CD14-positive monocyte (primary cell): ENCODE measurements around the gene PLD3. TPM values are rescaled to one million over a fixed set of nuclear protein-coding genes. Genes with fewer than 3 reads are reported as not detected.

Experiments
- DNase-seq, 3 donors: peaks; one replicate each; pipeline ENCODE4 v3.0.0-alpha.2; 2011 to 2022
- H2AFZ ChIP-seq: 2 replicates; pipeline ENCODE4 v1.6.0; 2012; ENCODE audit warnings: mild to moderate bottlenecking, low read depth, low read length, inconsistent platforms; ENCODE audit not compliant: insufficient read depth, poor library complexity, severe bottlenecking
- H3K27ac ChIP-seq, 2 donors: 1 replicate in 1 of 2; 2 replicates in 1 of 2; pipeline ENCODE4 v1.5.1; 2012 to 2013; ENCODE audit warnings: low read length in 2 of 2, control low read depth in 1 of 2, inconsistent platforms in 1 of 2, low read depth in 1 of 2, mild to moderate bottlenecking in 1 of 2
- H3K27me3 ChIP-seq, 2 donors: one replicate each; pipeline versions ENCODE4 v1.6.0 to v1.6.1; 2011 to 2013; ENCODE audit warnings: low read length in 2 of 2; ENCODE audit not compliant: control insufficient read depth in 2 of 2, insufficient read depth in 2 of 2
- H3K36me3 ChIP-seq, 2 donors: replicated peaks in 1 of 2; 1 replicate in 1 of 2; 2 replicates in 1 of 2; pipeline versions ENCODE4 v1.5.1 to v1.6.1; 2012 to 2013; ENCODE audit warnings: low read length in 2 of 2, control low read depth in 1 of 2, inconsistent platforms in 1 of 2, mild to moderate bottlenecking in 1 of 2; ENCODE audit not compliant: insufficient read depth in 2 of 2, control insufficient read depth in 1 of 2
- H3K4me1 ChIP-seq, 2 donors: 1 replicate in 1 of 2; 2 replicates in 1 of 2; pipeline versions ENCODE4 v1.5.1 to v1.6.1; 2012 to 2013; ENCODE audit warnings: low read length in 2 of 2, control low read depth in 1 of 2, inconsistent platforms in 1 of 2, mild to moderate bottlenecking in 1 of 2, moderate library complexity in 1 of 2; ENCODE audit not compliant: insufficient read depth in 2 of 2, control insufficient read depth in 1 of 2
- H3K4me2 ChIP-seq: replicated peaks from 2 replicates; pipeline ENCODE3; 2012; ENCODE audit warnings: low read length, moderate library complexity, mild to moderate bottlenecking; ENCODE audit not compliant: poor library complexity, severe bottlenecking; ENCODE audit errors: extremely low read depth
- H3K4me3 ChIP-seq, 3 experiments: fragments of 200-600 bp in 1 of 3; sonication (generic) in 1 of 3; replicated peaks in 1 of 3; 1 replicate in 2 of 3; 2 replicates in 1 of 3; pipeline ENCODE4 v1.5.1; 2011 to 2013; ENCODE audit warnings: low read length in 3 of 3, mild to moderate bottlenecking in 3 of 3, control low read depth in 2 of 3, low read depth in 2 of 3, inconsistent platforms in 1 of 3, moderate library complexity in 1 of 3
- H3K79me2 ChIP-seq: 2 replicates; pipeline ENCODE4 v1.6.0; 2012; ENCODE audit warnings: mild to moderate bottlenecking, control low read depth, inconsistent platforms, low read length, moderate library complexity; ENCODE audit not compliant: insufficient read depth
- H3K9ac ChIP-seq: 2 replicates; pipeline ENCODE4 v1.6.0; 2017; ENCODE audit warnings: low read length, mild to moderate bottlenecking; ENCODE audit not compliant: insufficient read depth, poor library complexity, severe bottlenecking
- H3K9me3 ChIP-seq, 2 donors: replicated peaks in 1 of 2; 1 replicate in 1 of 2; 2 replicates in 1 of 2; pipeline versions ENCODE4 v1.5.1 to v1.6.1; 2012 to 2013; ENCODE audit warnings: low read length in 2 of 2, control low read depth in 1 of 2; ENCODE audit not compliant: control insufficient read depth in 1 of 2, insufficient read depth in 1 of 2
- H4K20me1 ChIP-seq: 2 replicates; pipeline ENCODE4 v1.6.0; 2012; ENCODE audit warnings: mild to moderate bottlenecking, low read length, control low read depth, moderate library complexity; ENCODE audit not compliant: insufficient read depth
- H3K27ac Mint-ChIP-seq, 7 donors: one replicate each; pipeline ENCODE4 v1.8.0; 2020; ENCODE audit warnings: mild to moderate bottlenecking in 7 of 7, mixed read lengths in 7 of 7, moderate library complexity in 6 of 7, inconsistent platforms in 2 of 7
- H3K27me3 Mint-ChIP-seq, 3 donors: one replicate each; pipeline ENCODE4 v1.8.0; 2021 to 2022; ENCODE audit warnings: low read depth in 3 of 3, mild to moderate bottlenecking in 3 of 3, mixed read lengths in 3 of 3, moderate library complexity in 3 of 3, inconsistent platforms in 1 of 3
- H3K36me3 Mint-ChIP-seq, 2 donors: one replicate each; pipeline ENCODE4 v1.8.0; 2020; ENCODE audit warnings: mixed read lengths in 2 of 2, inconsistent platforms in 1 of 2, mild to moderate bottlenecking in 1 of 2
- H3K4me1 Mint-ChIP-seq: one replicate; pipeline ENCODE4 v1.8.0; 2020; ENCODE audit warnings: mild to moderate bottlenecking, mixed read lengths
- H3K4me3 Mint-ChIP-seq, 2 donors: one replicate each; pipeline ENCODE4 v1.8.0; 2020; ENCODE audit warnings: mild to moderate bottlenecking in 2 of 2, mixed read lengths in 2 of 2, moderate library complexity in 1 of 2
- H3K9me3 Mint-ChIP-seq, 7 donors: one replicate each; pipeline ENCODE4 v1.8.0; 2020 to 2022; ENCODE audit warnings: mixed read lengths in 7 of 7, mild to moderate bottlenecking in 6 of 7, moderate library complexity in 6 of 7, inconsistent platforms in 2 of 7
- CTCF ChIP-seq: fragments of 200-600 bp; IDR thresholded peaks from one replicate; pipeline ENCODE4 v1.8.0; 2022; ENCODE audit warnings: antibody characterized with exemption, mild to moderate bottlenecking
- WGBS: methylation state at CpG from one replicate; pipeline ENCODE4 v1.1.5; 2013; ENCODE audit warnings: missing lambda C conversion rate; ENCODE audit not compliant: insufficient coverage; 5-methylcytosine and 5-hydroxymethylcytosine counted together
- intact Hi-C, 2 donors: fragments of 100-400 bp; cut with micrococcal nuclease; formaldehyde crosslinking; loops; one replicate each; pipeline versions ENCODE4 v1.15.0 to v1.15.1; 2023
- polyA plus RNA-seq, 3 donors: library from polyadenylated mRNA; depleted of rRNA in 1 of 3; unstranded in 2 of 3; stranded (reverse) in 1 of 3; fragments of 300-500 nt in 2 of 3; fragments of >200 nt in 1 of 3; fragmentation: Illumina TruSeq in 2 of 3; gene quantifications; 1 replicate in 2 of 3; 2 replicates in 1 of 3; pipeline ENCODE4 v1.2.3, GENCODE V29; 2012 to 2021

PLD3 gene
- polyA plus RNA-seq, 3 donors: 168 to 334 (median 170) TPM

GRCh38 chr19:40363069-40363468 is 14.6 kb downstream of the PLD3 start:
- H3K36me3 Mint-ChIP-seq: peaks cover 12 to 24% of the 10 kb centered on the region in 2 donors
- peak; percentile 35 to 50 (median 45) for DNase-seq
- intact Hi-C loops: loop anchor here (5.0 to 10.0 kb wide), 2 partner anchors 79 to 102 kb away; partner anchors contain the start of genes BLVRB (in 1 of the 2), SERTAD3 (in 1 of the 2) and SPTBN4 (in 1 of the 2)

GRCh38 chr19:40365010-40365409 is 16.5 kb downstream of the PLD3 start:
- peaks cover 11% of the 10 kb centered on the region for H3K79me2 ChIP-seq
- peak overlapping the region in 1 of 2 donors; percentile 72 for H3K27ac ChIP-seq
- intact Hi-C loops: loop anchor here in 1 of 2 donors (2.0 to 10.0 kb wide), 2 partner anchors 16 to 100 kb away; partner anchors contain the start of genes BLVRB, C19orf47, PLD3 and SPTBN4
- peaks cover 0 to 3% (median 2%) of the 10 kb centered on the region in 3 donors for H3K27me3 Mint-ChIP-seq
- H3K4me3 ChIP-seq: peak overlapping the region in 2 of 3 experiments; percentile 34 to 69
- H3K36me3 ChIP-seq: peaks cover 28 to 29% of the 10 kb centered on the region in 2 donors
- H3K9me3 Mint-ChIP-seq: peaks cover 0 to 2% (median 0%) of the 10 kb centered on the region in 7 donors
- H3K9me3 ChIP-seq: no peaks in the 10 kb centered on the region
- DNase-seq: no peak
- H3K9ac ChIP-seq: peak overlapping the region; percentile 59
- H3K27me3 ChIP-seq: no peaks in the 10 kb centered on the region
- no peak for TF ChIP-seq CTCF
- peak overlapping the region; percentile 76 to 81 for H3K4me3 Mint-ChIP-seq
- peaks cover 69 to 72% of the 10 kb centered on the region in 2 donors for H3K4me1 ChIP-seq
- peak overlapping the region; percentile 57 for H2AFZ ChIP-seq
- H3K27ac Mint-ChIP-seq: peak overlapping the region; percentile 34 to 92 (median 82)
- peaks cover 13% of the 10 kb centered on the region for H4K20me1 ChIP-seq
- H3K4me2 ChIP-seq: peak overlapping the region; percentile 78
- 0% methylated on average over 1 of the region's 3 CpGs for WGBS
- H3K36me3 Mint-ChIP-seq: peaks cover 26 to 39% of the 10 kb centered on the region in 2 donors
- H3K4me1 Mint-ChIP-seq: peaks cover 61% of the 10 kb centered on the region

More at GRCh38 chr19:40363069-40363468, 14.6 kb downstream of the PLD3 start:
- WGBS: 0% methylated on average over 2 of the region's 5 CpGs
- peaks cover 9 to 13% of the 10 kb centered on the region in 2 donors for H3K36me3 ChIP-seq
- peak overlapping the region; percentile 82 to 84 for H3K27ac ChIP-seq
- H2AFZ ChIP-seq: no peak overlapping the region
- peaks cover 13% of the 10 kb centered on the region for H4K20me1 ChIP-seq
- Mint-ChIP-seq H3K27me3 (peaks cover 0 to 3% (median 3%) of the 10 kb centered on the region in 3 donors), H3K4me1 (peaks cover 80% of the 10 kb centered on the region), H3K9me3 (peaks cover 0 to 4% (median 0%) of the 10 kb centered on the region in 7 donors), H3K4me3 (peak overlapping the region; percentile 31 to 60), H3K27ac (peak overlapping the region; percentile 90 to 98 (median 96))
- no peak overlapping the region for H3K9ac ChIP-seq
- H3K9me3 ChIP-seq: no peaks in the 10 kb centered on the region
- peaks cover 18% of the 10 kb centered on the region for H3K79me2 ChIP-seq
- H3K4me1 ChIP-seq: peaks cover 88 to 92% of the 10 kb centered on the region in 2 donors
- H3K4me2 ChIP-seq: peak overlapping the region; percentile 23
- H3K4me3 ChIP-seq: peak overlapping the region in 1 of 3 experiments; percentile 34
- no peaks in the 10 kb centered on the region for H3K27me3 ChIP-seq
- no peak for TF ChIP-seq CTCF
